HepG2 (cell line): Measurements from ENCODE around the gene ZBED5. TPM values are rescaled to one million over a fixed set of nuclear protein-coding genes. Genes with fewer than 3 reads are reported as not detected.

Experiments
- ATAC-seq: fragments of 200-7000 bp; cut with Tn5 transposase; 3 replicates; pipeline ENCODE4 v1.9.1; 2020; ENCODE audit warnings: mild to moderate bottlenecking, moderate library complexity
- BruUV-seq: library from RNA; stranded (reverse); fragments of 400-500 nt; replicated peaks from 2 replicates; lab custom pipeline; 2021; lab: Mats Ljungman, UMichigan
- CTCF ChIA-PET: fragments of 300-600 bp; formaldehyde crosslinking; extraction: SDS; loops from one replicate; lab custom pipeline; 2021; ENCODE audit warnings: low total read pairs, inconsistent platforms, low intra/inter-chr PET ratio; lab: Yijun Ruan, JAX
- POLR2A ChIA-PET: fragments of 350-600 bp; sonication (Branson Sonifier 250); formaldehyde crosslinking; loops from one replicate; lab custom pipeline; 2020; ENCODE audit warnings: antibody characterized with exemption, inconsistent platforms; lab: Yijun Ruan, JAX
- DNase-seq: peaks from one replicate; pipeline ENCODE4 v3.0.0-alpha.2; 2015; ENCODE audit warnings: low spot score
- FAIRE-seq: peaks from 3 replicates; lab custom pipeline; 2011; peaks lifted over from hg19 to GRCh38; lab: Jason Lieb, UNC
- H2AFZ ChIP-seq: one replicate; pipeline ENCODE4 v1.6.1; 2011; ENCODE audit warnings: low read length, inconsistent platforms
- H3K27ac ChIP-seq: fragments of 300-600 bp; 3 replicates; pipeline ENCODE4 v1.8.0; 2011; ENCODE audit warnings: mixed run types, mild to moderate bottlenecking, mixed read lengths, low read length, inconsistent platforms; ENCODE audit not compliant: insufficient read depth; ENCODE audit errors: extremely low read length
- H3K27me3 ChIP-seq, 2 experiments: fragments of 200-600 bp in 1 of 2; 2 replicates in 1 of 2; 3 replicates in 1 of 2; pipeline versions ENCODE4 v1.6.0 to v1.8.0; 2011; ENCODE audit warnings: low read length in 2 of 2, mild to moderate bottlenecking in 2 of 2, moderate library complexity in 2 of 2, inconsistent platforms in 1 of 2; ENCODE audit not compliant: insufficient read depth in 2 of 2, control insufficient read depth in 1 of 2
- H3K36me3 ChIP-seq, 2 experiments: fragments of 200-600 bp in 1 of 2; replicated peaks in 1 of 2; 2 replicates in 1 of 2; 3 replicates in 1 of 2; pipeline versions ENCODE4 v1.5.1 to v1.8.0; 2011; ENCODE audit warnings: low read length in 2 of 2, inconsistent platforms in 1 of 2; ENCODE audit not compliant: insufficient read depth in 2 of 2, control insufficient read depth in 1 of 2
- H3K4me1 ChIP-seq: 2 replicates; pipeline ENCODE4 v1.5.1; 2012; ENCODE audit warnings: low read length, inconsistent platforms; ENCODE audit not compliant: insufficient read depth
- H3K4me2 ChIP-seq: 2 replicates; pipeline ENCODE4 v1.6.0; 2011; ENCODE audit warnings: low read depth, low read length, inconsistent platforms
- H3K4me3 ChIP-seq, 3 experiments: fragments of 200-600 bp in 1 of 3; sonication (generic), shearing (Covaris generic) in 1 of 3; replicated peaks in 1 of 3; 2 replicates each; pipeline ENCODE4 v1.5.1; 2011 to 2016; ENCODE audit warnings: low read length in 3 of 3, inconsistent platforms in 2 of 3, low read depth in 2 of 3, mild to moderate bottlenecking in 2 of 3, control low read depth in 1 of 3, mixed read lengths in 1 of 3; ENCODE audit not compliant: insufficient read depth in 1 of 3
- H3K79me2 ChIP-seq: one replicate; pipeline ENCODE4 v1.6.1; 2011; ENCODE audit warnings: low read length, inconsistent platforms; ENCODE audit not compliant: insufficient read depth
- H3K9ac ChIP-seq: 2 replicates; pipeline ENCODE4 v1.6.0; 2011; ENCODE audit warnings: mild to moderate bottlenecking, low read depth, low read length, inconsistent platforms; ENCODE audit not compliant: insufficient read depth
- H3K9me3 ChIP-seq: 2 replicates; pipeline ENCODE4 v1.5.1; 2012; ENCODE audit warnings: mild to moderate bottlenecking, low read length
- H4K20me1 ChIP-seq: 2 replicates; pipeline ENCODE4 v1.6.0; 2011; ENCODE audit warnings: inconsistent platforms, mild to moderate bottlenecking, low read length, moderate library complexity; ENCODE audit not compliant: insufficient read depth
- FOSL2 ChIP-seq: sonication (generic); formaldehyde crosslinking; IDR thresholded peaks from 2 replicates; pipeline ENCODE4 v1.4.0; 2020; ENCODE audit warnings: missing genetic modification reagents
- HMG20B ChIP-seq: conservative IDR thresholded peaks from 2 replicates; pipeline ENCODE4 v1.6.1; 2016; ENCODE audit warnings: missing genetic modification reagents, missing compliant biosample characterization
- IKZF1 ChIP-seq: fragments of 450-650 bp; IDR thresholded peaks from 2 replicates; pipeline ENCODE4 v1.7.1; 2016
- KDM3A ChIP-seq: IDR thresholded peaks from 2 replicates; pipeline ENCODE4 v1.6.1; 2018; ENCODE audit warnings: low read depth, missing compliant biosample characterization
- KMT2A ChIP-seq: sonication (generic); formaldehyde crosslinking; IDR thresholded peaks from 2 replicates; pipeline ENCODE4 v1.4.0; 2020; ENCODE audit warnings: missing genetic modification reagents
- NFATC3 ChIP-seq: sonication (generic); formaldehyde crosslinking; IDR thresholded peaks from 2 replicates; pipeline ENCODE4 v1.5.1; 2020; ENCODE audit warnings: mild to moderate bottlenecking, missing genetic modification reagents
- PITX1 ChIP-seq: sonication (generic); formaldehyde crosslinking; IDR thresholded peaks from 2 replicates; pipeline ENCODE4 v1.5.1; 2020; ENCODE audit warnings: mild to moderate bottlenecking, missing genetic modification reagents
- POLR2AphosphoS2 ChIP-seq: IDR thresholded peaks from 2 replicates; pipeline ENCODE4 v1.6.1; 2011; ENCODE audit warnings: low read depth, low read length, improper control_type of control experiment
- PRMT3 ChIP-seq: sonication (generic); formaldehyde crosslinking; IDR thresholded peaks from 2 replicates; pipeline ENCODE4 v1.8.1; 2022; ENCODE audit warnings: low read depth, mild to moderate bottlenecking, moderate library complexity, missing genetic modification reagents, borderline replicate concordance
- RAD21 ChIP-seq: fragments of 450-650 bp; formaldehyde crosslinking; IDR thresholded peaks from 2 replicates; pipeline ENCODE4 v1.5.0; 2020; ENCODE audit warnings: mild to moderate bottlenecking
- SALL2 ChIP-seq: sonication (generic); formaldehyde crosslinking; IDR thresholded peaks from 2 replicates; pipeline ENCODE4 v1.8.1; 2023; ENCODE audit warnings: mild to moderate bottlenecking, missing genetic modification reagents, inconsistent platforms
- TBX2 ChIP-seq: sonication (generic); formaldehyde crosslinking; IDR thresholded peaks from 2 replicates; pipeline ENCODE4 v1.5.0; 2020; ENCODE audit warnings: missing genetic modification reagents, mild to moderate bottlenecking, borderline replicate concordance
- TCF7 ChIP-seq: sonication (generic); IDR thresholded peaks from 2 replicates; pipeline ENCODE4 v1.6.1; 2016; ENCODE audit warnings: antibody characterized with exemption, low read depth
- XRCC5 ChIP-seq: fragments of 200-400 bp; formaldehyde crosslinking; optimal IDR thresholded peaks from 2 replicates; pipeline ENCODE3; 2017; ENCODE audit warnings: mild to moderate bottlenecking, low read length
- ZFAT ChIP-seq: sonication (generic); formaldehyde crosslinking; conservative IDR thresholded peaks from 2 replicates; pipeline ENCODE4 v1.8.1; 2023; ENCODE audit warnings: missing genetic modification reagents, inconsistent platforms
- ZFY ChIP-seq: sonication (generic); formaldehyde crosslinking; IDR thresholded peaks from 2 replicates; pipeline ENCODE4 v1.4.0; 2020; ENCODE audit warnings: missing genetic modification reagents
- ZFYVE20 ChIP-seq: sonication (generic); formaldehyde crosslinking; IDR thresholded peaks from 2 replicates; pipeline ENCODE4 v1.8.0; 2023; ENCODE audit warnings: low read depth, mild to moderate bottlenecking, moderate library complexity, missing genetic modification reagents, borderline replicate concordance
- ZMYM2 ChIP-seq: sonication (generic); formaldehyde crosslinking; IDR thresholded peaks from 2 replicates; pipeline ENCODE4 v1.8.0; 2022; ENCODE audit warnings: mild to moderate bottlenecking, missing genetic modification reagents
- ZMYM4 ChIP-seq: sonication (generic); formaldehyde crosslinking; IDR thresholded peaks from 2 replicates; pipeline ENCODE4 v1.8.1; 2023; ENCODE audit warnings: mild to moderate bottlenecking, missing genetic modification reagents
- ZNF121 ChIP-seq: sonication (generic); formaldehyde crosslinking; IDR thresholded peaks from 2 replicates; pipeline ENCODE4 v1.5.0; 2020; ENCODE audit warnings: mild to moderate bottlenecking, missing genetic modification reagents
- ZNF24 ChIP-seq: fragments of 450-650 bp; IDR thresholded peaks from 2 replicates; pipeline ENCODE4 v1.6.1; 2017; ENCODE audit warnings: antibody characterized with exemption, mild to moderate bottlenecking
- ZNF263 ChIP-seq: sonication (generic); formaldehyde crosslinking; IDR thresholded peaks from 2 replicates; pipeline ENCODE4 v1.4.0; 2020; ENCODE audit warnings: missing genetic modification reagents
- ZNF333 ChIP-seq: sonication (generic); formaldehyde crosslinking; IDR thresholded peaks from 2 replicates; pipeline ENCODE4 v1.4.0; 2020; ENCODE audit warnings: mild to moderate bottlenecking, missing genetic modification reagents, borderline replicate concordance
- ZNF572 ChIP-seq: sonication (generic); formaldehyde crosslinking; IDR thresholded peaks from 2 replicates; pipeline ENCODE4 v1.5.1; 2020; ENCODE audit warnings: mild to moderate bottlenecking, missing genetic modification reagents
- ZNF776 ChIP-seq: sonication (generic); formaldehyde crosslinking; IDR thresholded peaks from 2 replicates; pipeline ENCODE4 v1.4.0; 2020; ENCODE audit warnings: mild to moderate bottlenecking, missing genetic modification reagents
- ZNF782 ChIP-seq: sonication (generic); formaldehyde crosslinking; IDR thresholded peaks from 2 replicates; pipeline ENCODE4 v1.4.0; 2020; ENCODE audit warnings: missing genetic modification reagents, mild to moderate bottlenecking, borderline replicate concordance
- ZSCAN25 ChIP-seq: sonication (generic); formaldehyde crosslinking; IDR thresholded peaks from 2 replicates; pipeline ENCODE4 v1.8.0; 2022; ENCODE audit warnings: mild to moderate bottlenecking, missing genetic modification reagents
- WGBS: methylation state at CpG from one replicate; pipeline ENCODE4 v1.1.6; 2017; ENCODE audit warnings: low lambda C conversion rate; 5-methylcytosine and 5-hydroxymethylcytosine counted together
- in situ Hi-C: cut with HindIII; loops from 2 replicates; pipeline ENCODE4 v1.10.0; 2017; ENCODE audit warnings: low pct_unique_long_range_greater_than_20kb; ENCODE audit not compliant: extremely low pct_ligation_motif_present
- intact Hi-C: fragments of 100-400 bp; cut with micrococcal nuclease; formaldehyde crosslinking; loops from one replicate; pipeline ENCODE4 v1.10.0; 2022; ENCODE audit not compliant: unreplicated experiment
- polyA plus RNA-seq, 8 experiments: library from polyadenylated mRNA; depleted of rRNA in 3 of 8; stranded (reverse) in 7 of 8; unstranded in 1 of 8; fragments of >200 nt; fragmentation: Illumina TruSeq in 4 of 8; extraction: Trizol in 4 of 8; gene quantifications; 2 replicates each; pipeline versions ENCODE4 v1.2.1 to v1.2.3, GENCODE V29; 2011 to 2016; ENCODE audit warnings: low read depth in 4 of 8, missing spikeins in 1 of 8, mixed read lengths in 1 of 8; ENCODE audit not compliant: insufficient read depth in 1 of 8
- total RNA-seq, 5 experiments: library from RNA; depleted of rRNA; stranded (reverse); fragments of >200 nt; fragmentation: Illumina TruSeq; extraction: Trizol; gene quantifications; 2 replicates each; pipeline ENCODE4 v1.2.3, GENCODE V29; 2016; ENCODE audit warnings: low read depth in 1 of 5

Gene ZBED5
- total and polyA plus RNA-seq, 2 of the 13 experiments (the other 11 are each of a cell fraction or from before 2014, with no cell fraction given) = 18.2 to 38.6 TPM

- no peak for TF ChIP-seq TBX2
- no peak for TF ChIP-seq ZNF263 (CRISPR knock-in tag)
- no peak for TF ChIP-seq ZFAT (CRISPR knock-in tag)
- TF ChIP-seq ZNF776 (CRISPR knock-in tag) = no peak
- no peak for TF ChIP-seq ZNF121 (CRISPR knock-in tag)
- TF ChIP-seq ZMYM4 (CRISPR knock-in tag) = no peak
- TF ChIP-seq XRCC5 = no peak
- no peak for TF ChIP-seq KDM3A (CRISPR knock-in tag)
- no peak for TF ChIP-seq ZFYVE20 (CRISPR knock-in tag)
- TF ChIP-seq ZNF333 = no peak
Measured at GRCh38 chr11:10829139-10829538, 28.7 kb downstream of the ZBED5 start (continued).

- no peaks in the 10 kb centered on the region for H3K9me3 ChIP-seq
- FAIRE-seq (no peak), ATAC-seq (no peak), DNase-seq (no peak)
- 22% methylated on average over 2 of the region's 2 CpGs for WGBS
- ChIA-PET CTCF (no interaction called here), POLR2A (no interaction called here)
- no peaks in the 10 kb centered on the region for H3K27me3 ChIP-seq
- H2AFZ ChIP-seq = no peak overlapping the region
- intact Hi-C loops = no loop called here
- no peaks in the 10 kb centered on the region for H4K20me1 ChIP-seq
- H3K79me2 ChIP-seq = no peaks in the 10 kb centered on the region
- H3K9ac ChIP-seq = no peak overlapping the region
- BruUV-seq = no TSS peak
- H3K27ac ChIP-seq = no peak overlapping the region
- TF ChIP-seq ZNF24 (no peak), ZMYM2 (CRISPR knock-in tag) (no peak), NFATC3 (CRISPR knock-in tag) (no peak), SALL2 (CRISPR knock-in tag) (no peak), ZNF572 (CRISPR knock-in tag) (no peak), ZSCAN25 (CRISPR knock-in tag) (no peak), PITX1 (CRISPR knock-in tag) (no peak), KMT2A (CRISPR knock-in tag) (no peak), PRMT3 (CRISPR knock-in tag) (no peak), TCF7 (no peak), ZFY (CRISPR knock-in tag) (no peak), RAD21 (CRISPR knock-in tag) (no peak), POLR2AphosphoS2 (no peak), ZNF782 (CRISPR knock-in tag) (no peak), IKZF1 (no peak), HMG20B (no peak), FOSL2 (CRISPR knock-in tag) (no peak)
- H3K4me2 ChIP-seq = no peak overlapping the region
- no peak overlapping the region for H3K4me3 ChIP-seq
- no peaks in the 10 kb centered on the region for H3K4me1 ChIP-seq
- H3K36me3 ChIP-seq = no peaks in the 10 kb centered on the region
- in situ Hi-C loops = no loop called here
Measured at GRCh38 chr11:10828402-10828801, 29.5 kb downstream of the ZBED5 start.
